Ovary (tissue), 3 donors: ENCODE results near the gene NUP35.

Source experiments
- POLR2A ChIP-seq: fragments of 450-650 bp; IDR thresholded peaks from one replicate; pipeline ENCODE4 v1.6.1; 2017; ENCODE audit warnings: antibody characterized with exemption, mild to moderate bottlenecking, moderate library complexity
- TF ChIP-seq, protein P1 (sequence below), 3 donors: fragments of 450-650 bp in 2 of 3; fragments of 200-600 bp in 1 of 3; IDR thresholded peaks; one replicate each; pipeline versions ENCODE4 v1.5.1 to v1.8.0; 2016 to 2022; ENCODE audit warnings: antibody characterized with exemption in 3 of 3, mild to moderate bottlenecking in 1 of 3
- donor health status: DM: no; HTN: no; CAD: no.

DNA sequence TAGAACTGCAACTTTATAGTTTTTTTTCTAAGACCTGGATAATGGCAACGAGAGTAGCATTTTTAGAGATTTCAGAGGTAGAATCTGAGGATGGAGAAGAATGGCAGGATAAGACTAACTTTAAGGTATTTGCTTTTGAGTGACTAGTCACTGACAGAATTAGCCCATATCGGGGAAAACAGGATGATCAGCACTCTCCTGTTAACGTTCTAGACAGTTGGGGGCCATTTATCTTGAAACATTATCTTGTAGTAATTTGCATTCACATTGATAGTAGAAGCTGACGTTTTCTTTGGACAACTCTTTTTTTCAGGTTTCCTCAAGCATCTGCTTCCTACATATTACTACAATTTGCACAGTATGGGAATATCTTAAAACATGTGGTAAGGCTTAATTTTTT, 32.9 kb downstream of the NUP35 start:
- TF ChIP-seq, protein P1, sequence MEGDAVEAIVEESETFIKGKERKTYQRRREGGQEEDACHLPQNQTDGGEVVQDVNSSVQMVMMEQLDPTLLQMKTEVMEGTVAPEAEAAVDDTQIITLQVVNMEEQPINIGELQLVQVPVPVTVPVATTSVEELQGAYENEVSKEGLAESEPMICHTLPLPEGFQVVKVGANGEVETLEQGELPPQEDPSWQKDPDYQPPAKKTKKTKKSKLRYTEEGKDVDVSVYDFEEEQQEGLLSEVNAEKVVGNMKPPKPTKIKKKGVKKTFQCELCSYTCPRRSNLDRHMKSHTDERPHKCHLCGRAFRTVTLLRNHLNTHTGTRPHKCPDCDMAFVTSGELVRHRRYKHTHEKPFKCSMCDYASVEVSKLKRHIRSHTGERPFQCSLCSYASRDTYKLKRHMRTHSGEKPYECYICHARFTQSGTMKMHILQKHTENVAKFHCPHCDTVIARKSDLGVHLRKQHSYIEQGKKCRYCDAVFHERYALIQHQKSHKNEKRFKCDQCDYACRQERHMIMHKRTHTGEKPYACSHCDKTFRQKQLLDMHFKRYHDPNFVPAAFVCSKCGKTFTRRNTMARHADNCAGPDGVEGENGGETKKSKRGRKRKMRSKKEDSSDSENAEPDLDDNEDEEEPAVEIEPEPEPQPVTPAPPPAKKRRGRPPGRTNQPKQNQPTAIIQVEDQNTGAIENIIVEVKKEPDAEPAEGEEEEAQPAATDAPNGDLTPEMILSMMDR (IDR thresholded peaks at IDR 0.05) = no peak
- no peak for TF ChIP-seq POLR2A
